HG03139 (cell line): ENCODE measurements around the gene WDFY3.
"Not testable (repeated sequence)": the region's sequence is repeated elsewhere in the genome, so short reads cannot be mapped to it uniquely, and the experiment has no call there.

Experiments
- ATAC-seq: cut with Tn5 transposase; IDR thresholded peaks from one replicate; pipeline ENCODE4 v1.9.1; 2021; ENCODE audit not compliant: unreplicated experiment

WDFY3 gene

GRCh38 chr4:84678976-84679744 lies 287.3 kb downstream of the WDFY3 start:
- ATAC-seq: no peak

- no peak for ATAC-seq
Measured at GRCh38 chr4:84677995-84678394, 288.5 kb downstream of the WDFY3 start.

- no peak for ATAC-seq
Measured at GRCh38 chr4:84677093-84677492, 289.4 kb downstream of the WDFY3 start.

GRCh38 chr4:84673475-84674240 lies 292.8 kb downstream of the WDFY3 start:
- no peak for ATAC-seq

- ATAC-seq: no peak
Measured at GRCh38 chr4:84672177-84672576, 294.3 kb downstream of the WDFY3 start.

GRCh38 chr4:84669201-84669600 lies 297.3 kb downstream of the WDFY3 start:
- ATAC-seq: no peak

- ATAC-seq: no peak
Measured at GRCh38 chr4:84666439-84666838, 300.1 kb downstream of the WDFY3 start.

- not testable (repeated sequence) for ATAC-seq
Measured at GRCh38 chr4:84664767-84665166, 301.7 kb downstream of the WDFY3 start.

- no peak for ATAC-seq
Measured at GRCh38 chr4:84661191-84661939, 305.1 kb downstream of the WDFY3 start.

- ATAC-seq: no peak
Measured at GRCh38 chr4:84660606-84661005, 305.9 kb downstream of the WDFY3 start.

GRCh38 chr4:84652478-84652877 lies 314.0 kb downstream of the WDFY3 start:
- ATAC-seq: no peak

GRCh38 chr4:84651499-84651898 lies 315.0 kb downstream of the WDFY3 start:
- ATAC-seq: no peak

GRCh38 chr4:84648863-84649647 lies 317.4 kb downstream of the WDFY3 start:
- no peak for ATAC-seq

GRCh38 chr4:84648178-84648577 lies 318.3 kb downstream of the WDFY3 start:
- ATAC-seq: no peak

GRCh38 chr4:84647312-84647884 lies 319.1 kb downstream of the WDFY3 start:
- ATAC-seq: no peak

GRCh38 chr4:84644087-84644486 lies 322.4 kb downstream of the WDFY3 start:
- ATAC-seq: no peak

GRCh38 chr4:84639145-84639544 lies 327.3 kb downstream of the WDFY3 start:
- no peak for ATAC-seq

- no peak for ATAC-seq
Measured at GRCh38 chr4:84638092-84638491, 328.4 kb downstream of the WDFY3 start.

GRCh38 chr4:84634961-84635360 lies 331.5 kb downstream of the WDFY3 start:
- no peak for ATAC-seq

- ATAC-seq: no peak
Measured at GRCh38 chr4:84632092-84632491, 334.4 kb downstream of the WDFY3 start.

GRCh38 chr4:84631573-84631972 lies 334.9 kb downstream of the WDFY3 start:
- no peak for ATAC-seq
